Heart left ventricle (tissue), 13 donors: ENCODE measurements around the gene CFB.

Experiments
- CTCF ChIP-seq, 12 donors: fragments of 200-600 bp; sonication (generic) in 4 of 12; IDR thresholded peaks; one replicate each; pipeline versions ENCODE4 v1.5.0 to v1.8.0; 2018 to 2022; ENCODE audit warnings: antibody characterized with exemption in 12 of 12, mild to moderate bottlenecking in 5 of 12
- POLR2A ChIP-seq, 2 donors: fragments of 450-650 bp; IDR thresholded peaks; one replicate each; pipeline ENCODE4 v1.6.1; 2017; ENCODE audit warnings: antibody characterized with exemption in 2 of 2, mild to moderate bottlenecking in 2 of 2, moderate library complexity in 2 of 2
- donor health status: ischemic (EF 13 %, LVEDD 7.1; RV severe dilation, severe dysfunction).
- donor health status: DM: no; HTN: yes; CAD: no.
- donor health status: DM: no; HTN: no; CAD: no.
- donor health status: ischemic (EF 25% LVEDD 6.9; RV normal size, moderate dysfunction).
- donor health status: ischemic (EF 25% LVEDD 5.7; RV mildly dilated, moderate dysfunction).
- donor health status: ischemic (EF 35%, LVEDD 5.7; RV mildly dilated, moderate dysfunction).
- donor health status: nonischemic (EF 11% LVEDD 7.7; RV severe dilation, severe dysfunction).
- donor health status: DM: yes; HTN: yes; CAD: no.
- donor health status: PGD.
- donor health status: ischemic (EF 29% LVEDD 5.4; RV normal size, mild dysfunction).
- donor health status: nonischemic (EF 23%, LVEDD 6.1; RV moderate dilation, normal function).

- TF ChIP-seq POLR2A (IDR thresholded peaks at IDR 0.05) = no peak
- no peak for TF ChIP-seq CTCF (IDR thresholded peaks at IDR 0.05)
Observed at GRCh38 chr6:31948306-31948705, 2.4 kb downstream of the CFB start.
